CD1c-positive myeloid dendritic cell (primary cell): ENCODE measurements around the gene PROK1.

Source experiments
- DNase-seq: peaks from one replicate; pipeline ENCODE4 v3.0.0-alpha.2; 2016; ENCODE audit errors: extremely low spot score

The PROK1 gene

DNA sequence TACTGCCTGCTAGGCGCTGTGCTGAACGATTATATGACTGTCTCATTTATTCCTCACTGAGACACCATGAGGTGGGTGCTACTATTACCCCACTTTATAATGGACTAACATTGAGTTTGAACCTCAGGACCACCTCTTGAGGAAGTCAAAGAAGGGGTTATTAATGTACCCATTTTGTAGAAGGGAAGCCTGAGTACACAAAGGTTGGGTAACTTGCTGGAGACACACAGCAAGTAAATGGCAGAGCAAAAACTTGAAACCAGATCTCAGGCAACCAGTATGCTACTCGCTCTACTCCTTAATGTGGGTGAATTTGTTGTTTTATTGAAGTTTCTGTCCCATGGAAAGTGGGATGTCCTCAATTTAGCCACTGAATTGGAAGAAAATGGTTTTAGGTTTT lies 37.9 kb downstream of the PROK1 start:
- DNase-seq = no peak

DNA sequence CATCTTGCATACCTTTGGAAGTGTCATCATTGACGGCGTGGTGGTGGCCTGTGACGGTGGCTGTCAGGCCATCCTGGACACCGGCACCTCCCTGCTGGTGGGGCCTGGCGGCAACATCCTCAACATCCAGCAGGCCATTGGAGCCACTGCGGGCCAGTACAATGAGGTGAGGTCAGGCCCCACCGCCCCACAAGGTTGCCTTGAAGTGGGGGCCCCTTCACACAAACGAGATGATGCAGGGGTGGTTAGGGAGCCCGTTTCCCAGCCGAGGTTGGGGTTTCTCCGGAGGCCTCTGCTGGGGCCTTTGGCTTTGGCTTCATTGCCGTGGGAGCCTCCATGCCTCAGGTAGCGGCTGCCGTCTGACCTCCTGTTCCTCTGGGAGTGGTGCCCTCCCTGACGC lies 38.5 kb downstream of the PROK1 start:
- no peak for DNase-seq

DNA sequence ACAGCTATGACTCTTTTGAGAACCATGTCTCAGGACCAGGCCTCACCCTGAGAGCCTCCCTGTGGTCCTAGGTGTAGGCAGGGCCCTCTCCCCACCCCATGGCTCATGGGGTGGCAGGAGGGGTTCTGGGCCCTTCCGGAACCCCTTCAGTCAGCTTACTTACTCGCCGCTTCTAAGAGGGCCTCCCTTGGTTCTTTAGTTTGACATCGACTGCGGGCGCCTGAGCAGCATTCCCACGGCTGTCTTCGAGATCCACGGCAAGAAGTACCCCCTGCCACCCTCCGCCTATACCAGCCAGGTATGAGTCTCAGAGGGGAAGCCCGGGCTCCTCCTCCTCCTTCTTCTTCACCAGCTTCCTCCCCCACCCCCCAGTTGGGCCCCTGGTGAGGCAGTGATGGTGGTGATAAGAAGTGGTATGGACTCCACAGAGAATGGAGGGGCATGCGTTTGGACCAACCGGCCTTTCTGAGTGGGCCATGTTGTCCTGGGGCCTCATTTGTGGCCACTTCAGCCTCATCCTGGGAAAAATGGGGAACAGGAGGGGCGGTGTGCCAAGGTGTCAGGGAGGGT lies 39.1 kb downstream of the PROK1 start:
- no peak for DNase-seq

DNA sequence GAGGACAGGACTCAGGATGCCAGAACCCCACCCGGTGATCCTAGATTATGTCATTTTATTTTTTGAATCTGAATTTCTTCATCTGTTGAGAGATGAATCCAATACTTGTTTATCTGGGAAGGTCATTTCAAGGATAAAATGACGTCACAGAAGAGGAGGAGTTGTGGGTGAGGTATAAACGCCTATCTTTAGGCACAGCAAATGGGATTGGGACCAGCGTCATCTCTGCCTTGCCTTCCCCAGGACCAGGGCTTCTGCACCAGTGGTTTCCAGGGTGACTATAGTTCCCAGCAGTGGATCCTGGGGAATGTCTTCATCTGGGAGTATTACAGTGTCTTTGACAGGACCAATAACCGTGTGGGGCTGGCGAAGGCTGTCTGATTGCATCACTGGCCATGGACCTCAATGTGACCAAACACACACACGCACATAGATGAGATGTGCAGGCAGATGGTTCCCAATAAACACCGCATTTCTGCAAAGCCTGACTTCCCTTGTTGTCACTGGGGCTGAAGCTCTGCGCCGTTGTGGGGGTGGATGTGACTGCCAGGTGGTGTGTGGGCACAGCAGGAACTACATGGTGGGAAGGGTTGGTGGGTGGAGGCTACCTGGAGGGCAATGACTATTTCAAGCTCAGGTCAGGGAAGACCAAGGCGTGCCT lies 40.0 kb downstream of the PROK1 start:
- peak; percentile 28 for DNase-seq

DNA sequence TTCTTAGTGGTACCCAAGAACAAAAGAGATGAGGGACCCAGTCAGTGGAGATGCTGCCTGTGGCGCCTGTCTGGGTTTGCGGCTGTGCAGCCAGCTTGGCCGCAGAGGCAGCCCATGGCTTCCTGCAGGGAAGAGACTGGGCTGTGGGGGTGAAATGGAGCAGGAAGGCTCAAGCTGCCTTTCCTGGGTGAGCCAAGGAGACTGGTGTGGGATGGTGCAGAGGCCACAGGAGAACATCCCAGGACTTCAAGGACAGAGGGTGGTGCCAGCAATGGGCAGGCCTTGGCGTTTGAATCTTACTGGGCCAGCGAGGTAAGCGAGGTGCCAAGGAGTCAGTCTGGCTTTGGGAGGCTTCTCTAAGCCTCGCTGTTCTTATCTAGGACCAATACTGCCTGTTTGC lies 41.6 kb downstream of the PROK1 start:
- DNase-seq = no peak

DNA sequence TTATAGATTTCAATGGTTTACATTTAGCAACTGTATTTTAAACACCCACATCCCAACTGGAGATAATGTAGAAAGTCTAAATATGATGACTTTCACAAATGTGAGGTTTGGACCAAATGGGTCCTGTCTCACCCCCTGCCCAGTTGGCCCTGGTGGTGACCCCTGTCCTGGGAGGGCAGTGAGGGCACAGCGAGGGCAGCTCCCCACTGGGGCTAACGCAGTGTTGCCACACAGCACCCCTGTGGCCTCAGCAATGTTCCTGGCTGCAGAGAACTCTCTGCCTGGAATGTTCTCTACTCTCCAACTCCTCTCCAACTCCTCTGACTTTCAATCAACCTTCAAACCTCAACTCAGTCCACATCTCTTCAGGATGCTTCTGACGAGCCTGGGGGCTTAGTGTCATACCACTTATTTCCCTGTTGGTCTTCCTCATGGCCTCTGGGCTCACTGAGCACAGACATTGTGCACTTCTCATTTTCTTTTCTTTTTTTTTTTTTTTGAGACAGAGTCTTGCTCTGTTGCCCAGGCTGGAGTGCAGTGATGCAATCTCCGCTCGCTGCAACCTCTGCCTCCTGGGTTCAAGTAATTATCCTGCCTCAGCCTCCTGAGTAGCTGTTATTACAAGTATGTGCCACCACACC lies 42.2 kb downstream of the PROK1 start:
- no peak for DNase-seq

DNA sequence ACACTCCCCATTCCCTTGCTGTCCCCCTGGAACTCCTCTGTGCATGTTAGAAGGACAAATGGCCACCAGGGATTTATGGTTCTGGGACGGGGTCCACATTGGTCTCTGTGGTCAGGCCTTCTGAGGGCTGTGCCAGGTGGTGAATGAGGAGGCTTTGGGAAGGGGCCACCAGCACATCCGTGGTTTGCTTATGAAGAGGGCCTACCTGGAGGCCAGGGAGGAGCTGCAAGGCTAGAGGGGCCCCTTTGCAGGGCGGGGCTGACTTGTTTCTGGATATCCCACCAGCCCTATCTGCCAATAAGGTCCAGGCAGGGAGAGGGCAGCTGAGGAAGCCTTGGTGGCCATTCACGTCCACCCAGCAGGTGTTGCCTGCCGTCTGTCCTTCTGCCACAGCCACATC lies 43.1 kb downstream of the PROK1 start:
- DNase-seq = no peak

DNA sequence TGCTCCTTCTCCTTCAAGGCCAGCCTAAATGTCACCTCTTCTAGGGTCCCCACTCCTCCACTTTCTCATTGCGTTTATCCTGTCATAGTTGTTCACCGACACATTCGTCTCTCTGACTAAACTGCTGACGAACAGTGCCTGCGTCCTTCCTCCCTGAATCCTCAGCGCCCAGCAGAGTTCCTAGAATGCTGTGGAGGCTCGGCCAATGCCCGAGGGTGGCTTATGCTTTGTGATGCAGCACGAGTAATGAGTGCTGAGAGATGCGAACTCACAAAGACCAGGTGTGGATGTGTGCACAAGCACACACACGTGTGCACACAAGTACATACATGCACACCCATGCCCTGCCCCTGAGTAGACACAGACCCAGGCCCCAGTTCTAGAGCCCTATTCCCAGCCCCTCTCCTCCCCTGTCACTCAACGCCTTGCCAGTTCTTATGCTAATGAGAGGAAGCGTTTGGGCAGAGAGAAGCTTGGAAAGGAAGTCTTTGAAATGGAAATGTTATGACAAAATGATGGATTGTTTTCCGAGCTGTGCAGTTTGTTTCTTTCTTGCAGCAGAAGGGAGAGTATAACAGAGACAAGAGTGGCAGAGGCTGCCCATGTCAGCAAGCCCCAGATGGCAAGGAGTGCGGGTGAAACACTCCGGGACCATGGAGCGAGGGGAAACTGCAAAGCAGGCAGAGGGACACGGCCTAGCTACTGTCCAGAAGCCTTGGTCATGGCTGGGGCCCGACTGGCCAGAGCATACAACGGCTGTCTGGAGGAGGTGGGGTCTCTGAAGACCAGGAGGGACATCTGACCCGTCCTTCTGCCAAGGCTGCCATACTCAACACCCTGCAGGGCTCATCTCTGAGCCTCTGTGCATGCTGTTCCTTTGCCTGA lies 43.8 kb downstream of the PROK1 start:
- DNase-seq = no peak

DNA sequence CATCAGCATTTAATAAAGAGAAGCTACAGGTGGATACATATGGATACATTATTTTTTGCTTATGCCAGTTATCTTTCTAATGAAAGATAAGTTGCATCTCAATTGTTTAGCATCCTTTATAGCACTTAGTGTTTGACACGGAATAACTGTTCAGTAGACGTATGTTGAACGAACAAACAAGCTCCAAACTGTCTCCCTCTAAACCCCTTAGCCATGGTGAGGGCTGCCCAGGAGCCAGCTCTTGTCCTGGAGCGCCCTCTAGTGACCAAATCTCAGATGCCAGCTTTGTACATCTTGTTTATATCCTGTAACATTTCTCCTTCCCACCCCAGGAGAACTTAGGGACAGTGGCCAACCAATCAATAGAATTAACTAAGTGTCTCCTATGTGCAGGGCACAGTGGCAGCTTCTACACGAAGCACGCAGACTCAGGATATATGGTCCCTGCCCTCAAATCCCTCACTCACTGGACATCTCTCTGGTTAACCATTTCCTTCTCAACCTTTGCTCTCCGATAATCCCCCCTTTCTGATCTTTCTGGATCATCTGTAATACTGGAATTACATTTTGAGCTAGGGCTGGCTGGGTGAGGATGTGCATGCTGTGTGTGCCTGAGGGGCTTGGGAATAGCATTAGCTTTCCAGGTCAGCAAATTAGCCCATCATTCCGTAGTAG lies 45.1 kb downstream of the PROK1 start:
- DNase-seq = peak; percentile 89

DNA sequence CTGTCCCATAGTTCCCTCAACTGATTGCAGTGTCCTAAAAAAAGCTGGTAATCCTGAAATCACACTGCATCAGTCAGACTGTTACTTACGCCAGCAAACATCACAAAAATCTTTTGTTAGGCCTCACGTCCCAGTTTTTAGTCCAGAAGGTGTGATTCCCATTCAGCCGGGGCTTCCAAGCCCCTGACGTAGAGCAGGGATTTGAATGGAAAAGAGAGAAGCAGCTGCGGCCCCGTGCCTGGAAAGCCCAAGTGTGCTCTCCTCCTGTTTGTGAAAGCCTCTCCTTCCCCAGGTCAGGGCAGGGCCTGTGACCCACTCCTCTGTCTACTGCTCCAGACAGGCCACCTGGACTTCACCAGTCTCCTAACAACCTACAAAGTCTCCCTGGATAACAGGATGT lies 47.3 kb downstream of the PROK1 start:
- DNase-seq = no peak

DNA sequence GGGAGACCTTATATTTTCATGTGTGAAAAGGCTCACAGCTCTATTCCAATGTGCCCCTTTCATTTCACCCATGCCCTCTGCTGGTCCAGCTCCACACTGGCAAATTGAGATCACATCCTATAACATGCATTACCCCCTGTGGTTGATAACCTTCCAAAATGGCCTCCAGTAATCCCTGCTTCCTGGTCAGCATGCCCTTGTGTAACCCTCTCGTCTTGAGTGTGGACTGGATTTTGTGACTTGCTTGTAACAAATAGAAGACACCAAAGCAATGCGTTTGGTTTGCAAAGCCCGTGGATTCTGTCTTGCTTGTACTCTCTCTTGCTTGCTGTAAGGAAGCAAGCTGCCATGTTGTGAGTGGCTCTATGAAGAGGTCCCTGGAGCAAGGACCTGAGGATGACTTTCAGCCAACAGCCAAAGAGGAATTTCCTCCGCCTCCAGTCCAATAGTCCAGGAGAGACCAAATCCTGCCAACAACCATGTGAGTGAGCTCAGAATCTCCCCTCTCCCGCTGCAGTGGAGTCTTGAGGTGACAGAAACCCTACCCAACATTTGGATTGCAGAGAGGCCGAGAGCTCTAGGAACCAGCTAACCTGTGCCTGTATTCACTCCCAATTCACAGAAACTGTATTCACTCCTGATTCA lies 50.7 kb downstream of the PROK1 start:
- no peak for DNase-seq

DNA sequence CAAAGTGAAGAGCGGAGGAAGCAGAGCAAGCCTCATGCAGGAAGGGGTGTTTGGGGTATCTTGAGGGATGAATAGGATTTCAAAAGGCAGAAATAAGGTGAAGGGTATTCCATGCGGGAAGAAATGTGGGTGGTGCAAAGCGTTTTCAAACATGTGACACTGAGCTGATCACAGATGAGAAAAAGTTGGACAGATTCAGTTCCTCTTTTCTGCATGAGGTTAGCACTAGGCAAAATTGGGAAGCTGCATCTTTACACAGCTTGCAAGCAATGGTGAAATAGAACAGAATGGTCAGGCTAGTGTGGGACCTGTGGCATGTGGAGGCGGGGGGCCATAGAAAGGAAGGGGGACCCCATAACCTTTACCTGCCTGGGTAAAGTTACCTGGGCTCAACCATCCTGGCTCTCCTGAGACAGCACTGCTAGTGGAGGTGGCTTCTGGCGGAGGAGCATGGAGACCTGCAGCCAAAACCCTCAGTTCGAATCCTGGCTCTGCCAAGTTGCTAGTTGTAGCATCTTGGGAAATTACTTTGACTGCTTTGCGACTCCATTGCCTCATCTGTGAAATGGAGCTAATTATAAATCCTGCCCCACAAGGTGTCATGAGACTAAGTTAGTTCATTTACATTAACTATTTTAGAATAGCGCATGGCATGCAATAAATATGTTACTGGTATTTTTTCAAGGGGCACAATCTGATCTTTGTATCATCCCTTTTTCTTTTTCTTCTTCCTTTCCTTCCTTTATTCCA lies 51.6 kb downstream of the PROK1 start:
- DNase-seq = peak; percentile 88

DNA sequence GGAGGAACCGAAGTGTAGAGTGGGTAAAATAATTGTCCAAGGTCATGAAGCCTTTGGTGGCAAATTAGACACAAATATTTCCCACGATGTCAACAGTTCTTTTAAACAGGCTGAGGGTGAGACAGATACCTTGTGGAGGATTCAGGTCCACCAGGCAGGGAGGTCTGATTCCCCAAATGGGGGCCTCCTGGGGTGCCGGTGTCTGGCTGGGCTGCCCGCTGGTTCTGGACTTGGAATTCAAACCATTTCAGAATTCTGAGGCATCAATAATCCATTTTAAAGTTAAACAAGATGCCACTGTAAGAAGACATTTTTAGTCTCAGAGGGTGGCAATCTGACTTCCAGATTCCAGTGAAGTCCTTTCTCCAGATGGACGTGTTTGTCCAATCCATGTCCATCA lies 52.5 kb downstream of the PROK1 start:
- DNase-seq = no peak

DNA sequence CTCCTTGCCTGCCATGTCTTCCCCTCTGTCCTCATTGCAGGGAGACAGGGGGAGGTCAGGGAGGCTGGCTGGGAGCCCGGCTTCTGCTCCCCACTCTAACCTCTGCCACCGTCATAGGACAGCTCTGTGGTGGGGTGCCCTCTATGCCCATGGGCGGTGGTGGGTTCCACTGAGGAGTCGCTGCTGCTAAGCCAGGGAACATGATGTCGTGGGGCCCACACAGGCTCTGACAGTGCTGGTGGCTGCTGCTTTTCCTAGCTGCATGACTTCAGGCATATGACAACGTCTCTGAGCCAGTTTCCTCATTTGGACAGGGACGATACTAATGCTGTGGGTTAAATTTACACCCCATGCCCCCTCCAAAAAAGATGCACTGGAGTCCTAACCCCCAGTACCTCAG lies 53.3 kb downstream of the PROK1 start:
- peak; percentile 54 for DNase-seq

DNA sequence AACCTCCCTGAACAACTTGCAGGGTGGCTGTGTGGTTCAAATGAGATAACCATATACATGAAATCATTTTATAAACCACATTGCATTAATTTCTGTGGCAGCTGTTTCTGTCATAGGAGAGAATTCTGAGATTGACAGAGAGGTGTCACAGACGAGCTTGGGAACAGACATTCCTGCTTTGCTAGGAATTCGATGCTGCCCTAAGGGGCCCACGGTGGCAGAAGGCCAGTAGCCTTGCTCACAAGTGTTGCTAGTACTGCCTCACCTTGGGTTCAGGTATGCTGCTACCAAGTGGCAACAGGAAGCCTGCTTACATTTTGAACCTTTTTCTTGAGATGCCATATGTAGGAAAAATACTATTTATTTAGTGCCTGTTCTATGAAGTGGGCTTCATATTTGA lies 54.6 kb downstream of the PROK1 start:
- DNase-seq = no peak

DNA sequence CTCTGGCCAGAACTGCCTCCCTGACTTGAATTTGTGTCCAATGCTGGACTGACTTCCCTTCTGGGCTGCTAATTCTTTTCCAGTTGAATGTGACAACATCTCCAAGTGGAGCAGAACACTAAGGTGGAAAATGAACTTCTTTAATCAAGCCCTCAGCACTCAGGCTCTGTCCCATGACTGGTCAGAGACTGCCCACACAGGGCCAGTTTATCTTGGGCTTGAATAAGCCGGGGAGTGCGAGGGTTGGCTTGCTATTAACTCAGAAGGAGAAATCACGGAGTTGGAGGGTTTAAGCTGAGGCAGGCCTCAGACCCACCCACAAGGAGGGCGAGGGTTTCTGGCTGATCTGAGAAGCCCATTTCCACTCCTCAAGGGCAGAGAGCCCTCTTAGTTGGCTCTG lies 55.6 kb downstream of the PROK1 start:
- peak; percentile 46 for DNase-seq
